Endothelial cell of umbilical vein (primary cell): Measurements from ENCODE around the gene EXOC3. TPM values are rescaled to one million over a fixed set of nuclear protein-coding genes. Genes with fewer than 3 reads are reported as not detected.
A peak's percentile ranks its signal among the peaks of the same experiment; 100 is the strongest.

Experiments used
- BruUV-seq: library from RNA; stranded (reverse); fragments of 400-500 nt; replicated peaks from 2 replicates; lab custom pipeline; 2021; lab: Mats Ljungman, UMichigan
- CTCF ChIA-PET: fragments of 300-600, 350-600 bp; sonication (Branson Sonifier 250); formaldehyde crosslinking; loops from one replicate; lab custom pipeline; 2021; ENCODE audit warnings: antibody characterized with exemption, inconsistent platforms; lab: Charles Lee
- POLR2A ChIA-PET: fragments of 300-600, 350-600 bp; sonication (Branson Sonifier 250); formaldehyde crosslinking; loops from one replicate; lab custom pipeline; 2021; ENCODE audit warnings: antibody characterized with exemption, inconsistent platforms; lab: Charles Lee
- DNase-seq: peaks from one replicate; pipeline ENCODE4 v3.0.0-alpha.2; 2011; ENCODE audit warnings: low read depth, low spot score
- FAIRE-seq: peaks from 2 replicates; lab custom pipeline; 2011; peaks lifted over from hg19 to GRCh38; lab: Jason Lieb, UNC
- H2AFZ ChIP-seq: 2 replicates; pipeline ENCODE4 v1.6.0; 2012; ENCODE audit warnings: low read depth, low read length, control low read depth, inconsistent platforms
- H3K27ac ChIP-seq: 2 replicates; pipeline ENCODE4 v1.5.1; 2011; ENCODE audit warnings: low read depth, mild to moderate bottlenecking, control low read depth, low read length, moderate library complexity; ENCODE audit not compliant: insufficient read depth
- H3K27me3 ChIP-seq, 2 experiments: 2 replicates each; pipeline versions ENCODE4 v1.6.0 to v1.6.1; 2011; ENCODE audit warnings: low read length in 2 of 2, mixed read lengths in 1 of 2; ENCODE audit not compliant: control insufficient read depth in 2 of 2, insufficient read depth in 2 of 2
- H3K36me3 ChIP-seq, 2 experiments: 2 replicates in 1 of 2; 3 replicates in 1 of 2; pipeline ENCODE4 v1.5.1; 2011; ENCODE audit warnings: low read length in 2 of 2, mild to moderate bottlenecking in 1 of 2, moderate library complexity in 1 of 2; ENCODE audit not compliant: control insufficient read depth in 2 of 2, insufficient read depth in 2 of 2; ENCODE audit errors: extremely low read depth in 1 of 2
- H3K4me1 ChIP-seq: 3 replicates; pipeline ENCODE4 v1.5.1; 2011; ENCODE audit warnings: mild to moderate bottlenecking, low read length; ENCODE audit not compliant: control insufficient read depth, insufficient read depth; ENCODE audit errors: extremely low read depth
- H3K4me2 ChIP-seq: 2 replicates; pipeline ENCODE4 v1.6.1; 2011; ENCODE audit warnings: low read length, control low read depth, mixed read lengths; ENCODE audit not compliant: insufficient read depth
- H3K4me3 ChIP-seq, 3 experiments: fragments of 200-600 bp in 1 of 3; sonication (generic), shearing (Covaris generic) in 1 of 3; replicated peaks in 1 of 3; 2 replicates each; pipeline ENCODE4 v1.5.1; 2011 to 2016; ENCODE audit warnings: control low read depth in 3 of 3, low read length in 3 of 3, mild to moderate bottlenecking in 2 of 3, inconsistent platforms in 1 of 3, low read depth in 1 of 3, moderate library complexity in 1 of 3; ENCODE audit not compliant: insufficient read depth in 1 of 3
- H3K79me2 ChIP-seq: 2 replicates; pipeline ENCODE4 v1.6.0; 2012; ENCODE audit warnings: low read length, inconsistent platforms; ENCODE audit not compliant: control insufficient read depth, insufficient read depth
- H3K9ac ChIP-seq: replicated peaks from 2 replicates; pipeline ENCODE3; 2011; ENCODE audit warnings: low read length, control low read depth; ENCODE audit not compliant: insufficient read depth; ENCODE audit errors: extremely low read depth
- H3K9me1 ChIP-seq: replicated peaks from 3 replicates; pipeline ENCODE4 v1.6.0; 2011; ENCODE audit warnings: mild to moderate bottlenecking, low read length; ENCODE audit not compliant: control insufficient read depth, insufficient read depth; ENCODE audit errors: extremely low read depth
- H3K9me3 ChIP-seq: replicated peaks from 2 replicates; pipeline ENCODE4 v1.5.1; 2012; ENCODE audit warnings: low read length, inconsistent platforms; ENCODE audit not compliant: control insufficient read depth, insufficient read depth
- H4K20me1 ChIP-seq: replicated peaks from 2 replicates; pipeline ENCODE3; 2011; ENCODE audit warnings: mild to moderate bottlenecking, low read length; ENCODE audit not compliant: control insufficient read depth, insufficient read depth; ENCODE audit errors: extremely low read depth
- CTCF ChIP-seq, 2 donors: IDR thresholded peaks; 1 replicate in 1 of 2; 2 replicates in 1 of 2; pipeline ENCODE4 v1.5.1; 2011; ENCODE audit warnings: low read length in 2 of 2, mild to moderate bottlenecking in 2 of 2, moderate library complexity in 2 of 2, control low read depth in 1 of 2, inconsistent platforms in 1 of 2, low read depth in 1 of 2; ENCODE audit not compliant: insufficient read depth in 1 of 2; ENCODE audit errors: extremely low read depth in 1 of 2
- EZH2 ChIP-seq: IDR thresholded peaks from 2 replicates; pipeline ENCODE4 v1.6.1; 2012; ENCODE audit warnings: borderline replicate concordance, low read depth, mild to moderate bottlenecking, moderate library complexity, low read length, inconsistent platforms; ENCODE audit not compliant: severe bottlenecking
- FOS ChIP-seq: IDR thresholded peaks from 2 replicates; pipeline ENCODE4 v1.6.1; 2011; ENCODE audit warnings: mild to moderate bottlenecking, low read length, moderate library complexity, borderline replicate concordance; ENCODE audit not compliant: insufficient read depth
- GATA2 ChIP-seq: IDR thresholded peaks from 2 replicates; pipeline ENCODE4 v1.7.0; 2011; ENCODE audit warnings: low read depth, mild to moderate bottlenecking, moderate library complexity, mixed read lengths, low read length; ENCODE audit not compliant: insufficient read length, insufficient read depth
- JUN ChIP-seq: IDR thresholded peaks from 2 replicates; pipeline ENCODE4 v1.6.1; 2011; ENCODE audit warnings: borderline replicate concordance, low read depth; ENCODE audit not compliant: insufficient read length, insufficient read depth
- MAX ChIP-seq: IDR thresholded peaks from 2 replicates; pipeline ENCODE4 v1.6.1; 2011; ENCODE audit not compliant: insufficient read depth, insufficient read length
- MYC ChIP-seq: IDR thresholded peaks from one replicate; pipeline ENCODE4 v1.6.1; 2011; ENCODE audit warnings: mild to moderate bottlenecking, low read depth, low read length
- POLR2A ChIP-seq: IDR thresholded peaks from 2 replicates; pipeline ENCODE4 v1.6.1; 2012; ENCODE audit warnings: low read depth, mild to moderate bottlenecking, control low read depth, low read length
- POLR2AphosphoS5 ChIP-seq: IDR thresholded peaks from 2 replicates; pipeline ENCODE4 v1.6.1; 2012; ENCODE audit warnings: low read depth, mild to moderate bottlenecking, control low read depth, low read length, moderate library complexity; ENCODE audit not compliant: insufficient read depth
- dilution Hi-C: fragments of 300-500 bp; cut with MboI; formaldehyde crosslinking; loops from one replicate; pipeline ENCODE4 v1.15.0; 2019; ENCODE audit warnings: low sequenced_read_pairs; ENCODE audit not compliant: extremely low pct_ligation_motif_present
- intact Hi-C: fragments of 100-400 bp; cut with micrococcal nuclease; formaldehyde crosslinking; loops from one replicate; pipeline ENCODE4 v1.10.0; 2022
- polyA plus RNA-seq, 4 experiments: library from polyadenylated mRNA; depleted of rRNA in 3 of 4; stranded (reverse) in 3 of 4; unstranded in 1 of 4; fragments of >200 nt; gene quantifications; 2 replicates each; pipeline versions ENCODE4 v1.2.1 to v1.2.3, GENCODE V29; 2011 to 2012; ENCODE audit warnings: missing spikeins in 1 of 4
- total RNA-seq: library from RNA; stranded (reverse); gene quantifications from 2 replicates; pipeline ENCODE4 v1.2.3, GENCODE V29; 2021

Gene EXOC3
- total and polyA plus RNA-seq, 2 donors (not counting 3 experiments of a cell fraction or from before 2014, with no cell fraction given) = 26.4 to 52.9 TPM

GRCh38 chr5:501105-501830 lies 58.3 kb downstream of the EXOC3 start:
- no peak overlapping the region for H3K4me3 ChIP-seq
- DNase-seq (no peak), FAIRE-seq (no peak)
- H3K36me3 ChIP-seq = no peaks in the 10 kb centered on the region
- H3K27me3 ChIP-seq = peaks cover 0 to 3% of the 10 kb centered on the region in 2 experiments
- no peaks in the 10 kb centered on the region for H3K4me1 ChIP-seq
- BruUV-seq = no TSS peak
- no peaks in the 10 kb centered on the region for H3K9me1 ChIP-seq
- H2AFZ ChIP-seq = peak overlapping the region; percentile 38
- CTCF ChIA-PET = interaction anchor here (1.2 kb wide), 1 partner anchor 9 kb away, joined by 4 read pairs; no protein-coding TSS in a partner anchor
- H3K4me2 ChIP-seq = no peak overlapping the region
- H3K27ac ChIP-seq = no peak overlapping the region
- H3K9me3 ChIP-seq = no peaks in the 10 kb centered on the region
- H4K20me1 ChIP-seq = no peaks in the 10 kb centered on the region
- dilution Hi-C loops = no loop called here
- no peaks in the 10 kb centered on the region for H3K79me2 ChIP-seq
- POLR2A ChIA-PET = no interaction called here
- TF ChIP-seq FOS = no peak
- no peak for TF ChIP-seq MAX
- TF ChIP-seq CTCF (IDR thresholded peaks at IDR 0.05; ENCODE audit: extremely low read depth in 1 of 2, insufficient read depth in 1 of 2, low read depth in 1 of 2, low read length in 2 of 2) = no peak
- no peak for TF ChIP-seq JUN
- no peak for TF ChIP-seq POLR2AphosphoS5
- TF ChIP-seq GATA2 = no peak
- TF ChIP-seq MYC = no peak
- TF ChIP-seq EZH2 = no peak
- TF ChIP-seq POLR2A = no peak
- no peak overlapping the region for H3K9ac ChIP-seq
- intact Hi-C loops = no loop called here
